Endothelial cell of umbilical vein (primary cell): ENCODE measurements around the gene DUS2. TPM values are rescaled to one million over a fixed set of nuclear protein-coding genes. Genes with fewer than 3 reads are reported as not detected.

Experiments
- BruUV-seq: library from RNA; stranded (reverse); fragments of 400-500 nt; replicated peaks from 2 replicates; lab custom pipeline; 2021; lab: Mats Ljungman, UMichigan
- CTCF ChIA-PET: fragments of 300-600, 350-600 bp; sonication (Branson Sonifier 250); formaldehyde crosslinking; loops from one replicate; lab custom pipeline; 2021; ENCODE audit warnings: antibody characterized with exemption, inconsistent platforms; lab: Charles Lee
- POLR2A ChIA-PET: fragments of 300-600, 350-600 bp; sonication (Branson Sonifier 250); formaldehyde crosslinking; loops from one replicate; lab custom pipeline; 2021; ENCODE audit warnings: antibody characterized with exemption, inconsistent platforms; lab: Charles Lee
- DNase-seq: peaks from one replicate; pipeline ENCODE4 v3.0.0-alpha.2; 2011; ENCODE audit warnings: low read depth, low spot score
- FAIRE-seq: peaks from 2 replicates; lab custom pipeline; 2011; peaks lifted over from hg19 to GRCh38; lab: Jason Lieb, UNC
- H2AFZ ChIP-seq: 2 replicates; pipeline ENCODE4 v1.6.0; 2012; ENCODE audit warnings: low read depth, low read length, control low read depth, inconsistent platforms
- H3K27ac ChIP-seq: 2 replicates; pipeline ENCODE4 v1.5.1; 2011; ENCODE audit warnings: low read depth, mild to moderate bottlenecking, control low read depth, low read length, moderate library complexity; ENCODE audit not compliant: insufficient read depth
- H3K27me3 ChIP-seq, 2 experiments: 2 replicates each; pipeline versions ENCODE4 v1.6.0 to v1.6.1; 2011; ENCODE audit warnings: low read length in 2 of 2, mixed read lengths in 1 of 2; ENCODE audit not compliant: control insufficient read depth in 2 of 2, insufficient read depth in 2 of 2
- H3K36me3 ChIP-seq, 2 experiments: 2 replicates in 1 of 2; 3 replicates in 1 of 2; pipeline ENCODE4 v1.5.1; 2011; ENCODE audit warnings: low read length in 2 of 2, mild to moderate bottlenecking in 1 of 2, moderate library complexity in 1 of 2; ENCODE audit not compliant: control insufficient read depth in 2 of 2, insufficient read depth in 2 of 2; ENCODE audit errors: extremely low read depth in 1 of 2
- H3K4me1 ChIP-seq: 3 replicates; pipeline ENCODE4 v1.5.1; 2011; ENCODE audit warnings: mild to moderate bottlenecking, low read length; ENCODE audit not compliant: control insufficient read depth, insufficient read depth; ENCODE audit errors: extremely low read depth
- H3K4me2 ChIP-seq: 2 replicates; pipeline ENCODE4 v1.6.1; 2011; ENCODE audit warnings: low read length, control low read depth, mixed read lengths; ENCODE audit not compliant: insufficient read depth
- H3K4me3 ChIP-seq, 3 experiments: fragments of 200-600 bp in 1 of 3; sonication (generic), shearing (Covaris generic) in 1 of 3; replicated peaks in 1 of 3; 2 replicates each; pipeline ENCODE4 v1.5.1; 2011 to 2016; ENCODE audit warnings: control low read depth in 3 of 3, low read length in 3 of 3, mild to moderate bottlenecking in 2 of 3, inconsistent platforms in 1 of 3, low read depth in 1 of 3, moderate library complexity in 1 of 3; ENCODE audit not compliant: insufficient read depth in 1 of 3
- H3K79me2 ChIP-seq: 2 replicates; pipeline ENCODE4 v1.6.0; 2012; ENCODE audit warnings: low read length, inconsistent platforms; ENCODE audit not compliant: control insufficient read depth, insufficient read depth
- H3K9ac ChIP-seq: replicated peaks from 2 replicates; pipeline ENCODE3; 2011; ENCODE audit warnings: low read length, control low read depth; ENCODE audit not compliant: insufficient read depth; ENCODE audit errors: extremely low read depth
- H3K9me1 ChIP-seq: replicated peaks from 3 replicates; pipeline ENCODE4 v1.6.0; 2011; ENCODE audit warnings: mild to moderate bottlenecking, low read length; ENCODE audit not compliant: control insufficient read depth, insufficient read depth; ENCODE audit errors: extremely low read depth
- H3K9me3 ChIP-seq: replicated peaks from 2 replicates; pipeline ENCODE4 v1.5.1; 2012; ENCODE audit warnings: low read length, inconsistent platforms; ENCODE audit not compliant: control insufficient read depth, insufficient read depth
- H4K20me1 ChIP-seq: replicated peaks from 2 replicates; pipeline ENCODE3; 2011; ENCODE audit warnings: mild to moderate bottlenecking, low read length; ENCODE audit not compliant: control insufficient read depth, insufficient read depth; ENCODE audit errors: extremely low read depth
- FOS ChIP-seq: IDR thresholded peaks from 2 replicates; pipeline ENCODE4 v1.6.1; 2011; ENCODE audit warnings: mild to moderate bottlenecking, low read length, moderate library complexity, borderline replicate concordance; ENCODE audit not compliant: insufficient read depth
- JUN ChIP-seq: IDR thresholded peaks from 2 replicates; pipeline ENCODE4 v1.6.1; 2011; ENCODE audit warnings: borderline replicate concordance, low read depth; ENCODE audit not compliant: insufficient read length, insufficient read depth
- dilution Hi-C: fragments of 300-500 bp; cut with MboI; formaldehyde crosslinking; loops from one replicate; pipeline ENCODE4 v1.15.0; 2019; ENCODE audit warnings: low sequenced_read_pairs; ENCODE audit not compliant: extremely low pct_ligation_motif_present
- intact Hi-C: fragments of 100-400 bp; cut with micrococcal nuclease; formaldehyde crosslinking; loops from one replicate; pipeline ENCODE4 v1.10.0; 2022
- polyA plus RNA-seq, 4 experiments: library from polyadenylated mRNA; depleted of rRNA in 3 of 4; stranded (reverse) in 3 of 4; unstranded in 1 of 4; fragments of >200 nt; gene quantifications; 2 replicates each; pipeline versions ENCODE4 v1.2.1 to v1.2.3, GENCODE V29; 2011 to 2012; ENCODE audit warnings: missing spikeins in 1 of 4
- total RNA-seq: library from RNA; stranded (reverse); gene quantifications from 2 replicates; pipeline ENCODE4 v1.2.3, GENCODE V29; 2021
- TF ChIP-seq, protein P1 (sequence below), 2 donors: IDR thresholded peaks; 1 replicate in 1 of 2; 2 replicates in 1 of 2; pipeline ENCODE4 v1.5.1; 2011; ENCODE audit warnings: low read length in 2 of 2, mild to moderate bottlenecking in 2 of 2, moderate library complexity in 2 of 2, control low read depth in 1 of 2, inconsistent platforms in 1 of 2, low read depth in 1 of 2; ENCODE audit not compliant: insufficient read depth in 1 of 2; ENCODE audit errors: extremely low read depth in 1 of 2

Gene DUS2
- total and polyA plus RNA-seq, 2 donors (not counting 3 experiments of a cell fraction or from before 2014, with no cell fraction given), result 16.4 to 21.7 TPM

DNA sequence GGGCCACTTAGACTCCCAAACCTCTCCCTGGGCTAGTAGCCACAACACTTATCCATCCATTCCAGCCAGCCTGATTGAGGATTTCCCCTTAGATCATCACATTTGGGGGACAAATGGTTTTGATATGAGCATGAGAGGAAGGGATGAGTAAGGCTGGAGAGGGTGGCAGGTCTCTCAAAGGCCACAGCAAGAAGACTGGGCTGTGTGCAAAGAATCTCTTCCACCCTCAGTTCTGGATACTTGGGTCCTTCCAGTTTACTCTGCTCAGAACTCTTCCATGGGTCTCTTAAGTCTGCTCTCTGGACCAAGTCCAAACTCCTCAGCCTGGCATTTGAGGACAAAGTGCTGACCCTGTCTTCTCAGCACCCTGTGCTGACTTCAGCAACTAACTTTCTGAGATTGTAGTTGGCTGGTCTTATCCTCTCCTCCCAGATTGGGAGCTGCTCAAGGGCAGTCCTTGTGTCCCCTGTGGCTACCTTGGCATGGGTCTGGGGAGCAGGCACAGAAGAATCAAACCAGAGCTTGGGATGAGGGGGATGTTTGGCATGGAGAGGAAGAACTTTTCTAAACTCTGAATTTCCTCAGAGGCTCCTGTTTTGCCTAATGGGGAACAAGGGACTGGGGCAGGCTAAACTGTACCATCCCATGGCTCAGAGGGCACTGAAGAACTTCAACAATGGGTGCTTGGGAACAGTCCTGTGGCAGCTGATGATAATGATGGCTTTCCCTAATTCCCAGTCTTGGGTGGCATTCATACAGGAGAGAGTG lies 59.0 kb downstream of the DUS2 start:
- FAIRE-seq (no peak), DNase-seq (no peak)
- Histone ChIP-seq H3K4me2 (no peak overlapping the region), H3K4me1 (peaks cover 30% of the 10 kb centered on the region), H4K20me1 (no peaks in the 10 kb centered on the region), H3K27me3 (no peaks in the 10 kb centered on the region), H2AFZ (no peak overlapping the region), H3K9ac (no peak overlapping the region), H3K27ac (no peak overlapping the region), H3K9me3 (no peaks in the 10 kb centered on the region), H3K36me3 (no peaks in the 10 kb centered on the region), H3K9me1 (no peaks in the 10 kb centered on the region), H3K4me3 (no peak overlapping the region), H3K79me2 (peaks cover 16% of the 10 kb centered on the region)
- ChIA-PET CTCF (interaction anchor here (5.1 kb wide), 1 partner anchor 16 kb away, joined by 34 read pairs; no protein-coding TSS in a partner anchor), POLR2A (no interaction called here)
- dilution Hi-C loops, result no loop called here
- intact Hi-C loops, result loop anchor here (10.0 kb wide), 1 partner anchor 243 kb away; no protein-coding TSS in a partner anchor
- no peak for TF ChIP-seq JUN
- TF ChIP-seq, protein P1, sequence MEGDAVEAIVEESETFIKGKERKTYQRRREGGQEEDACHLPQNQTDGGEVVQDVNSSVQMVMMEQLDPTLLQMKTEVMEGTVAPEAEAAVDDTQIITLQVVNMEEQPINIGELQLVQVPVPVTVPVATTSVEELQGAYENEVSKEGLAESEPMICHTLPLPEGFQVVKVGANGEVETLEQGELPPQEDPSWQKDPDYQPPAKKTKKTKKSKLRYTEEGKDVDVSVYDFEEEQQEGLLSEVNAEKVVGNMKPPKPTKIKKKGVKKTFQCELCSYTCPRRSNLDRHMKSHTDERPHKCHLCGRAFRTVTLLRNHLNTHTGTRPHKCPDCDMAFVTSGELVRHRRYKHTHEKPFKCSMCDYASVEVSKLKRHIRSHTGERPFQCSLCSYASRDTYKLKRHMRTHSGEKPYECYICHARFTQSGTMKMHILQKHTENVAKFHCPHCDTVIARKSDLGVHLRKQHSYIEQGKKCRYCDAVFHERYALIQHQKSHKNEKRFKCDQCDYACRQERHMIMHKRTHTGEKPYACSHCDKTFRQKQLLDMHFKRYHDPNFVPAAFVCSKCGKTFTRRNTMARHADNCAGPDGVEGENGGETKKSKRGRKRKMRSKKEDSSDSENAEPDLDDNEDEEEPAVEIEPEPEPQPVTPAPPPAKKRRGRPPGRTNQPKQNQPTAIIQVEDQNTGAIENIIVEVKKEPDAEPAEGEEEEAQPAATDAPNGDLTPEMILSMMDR (IDR thresholded peaks at IDR 0.05; ENCODE audit: extremely low read depth in 1 of 2, insufficient read depth in 1 of 2, low read depth in 1 of 2, low read length in 2 of 2), result no peak
- no peak for TF ChIP-seq FOS
- BruUV-seq, result no TSS peak
